Subcutaneous adipose tissue (tissue), 4 donors: ENCODE results near the gene PRMT7. TPM values are rescaled to one million over a fixed set of nuclear protein-coding genes. Genes with fewer than 3 reads are reported as not detected.

ENCODE experiments used
- CTCF ChIP-seq: fragments of 450-650 bp; IDR thresholded peaks from one replicate; pipeline ENCODE4 v1.5.1; 2016; ENCODE audit warnings: low read depth, mild to moderate bottlenecking, control low read depth, antibody characterized with exemption, moderate library complexity
- total RNA-seq, 4 donors: library from RNA; depleted of rRNA; stranded (reverse); fragments of >200 nt; gene quantifications; one replicate each; pipeline ENCODE4 v1.1.0, GENCODE V29; 2016

PRMT7 gene
- total RNA-seq, 4 donors from 2014 or later: 32.6 to 70.8 (median 55.8) TPM

DNA sequence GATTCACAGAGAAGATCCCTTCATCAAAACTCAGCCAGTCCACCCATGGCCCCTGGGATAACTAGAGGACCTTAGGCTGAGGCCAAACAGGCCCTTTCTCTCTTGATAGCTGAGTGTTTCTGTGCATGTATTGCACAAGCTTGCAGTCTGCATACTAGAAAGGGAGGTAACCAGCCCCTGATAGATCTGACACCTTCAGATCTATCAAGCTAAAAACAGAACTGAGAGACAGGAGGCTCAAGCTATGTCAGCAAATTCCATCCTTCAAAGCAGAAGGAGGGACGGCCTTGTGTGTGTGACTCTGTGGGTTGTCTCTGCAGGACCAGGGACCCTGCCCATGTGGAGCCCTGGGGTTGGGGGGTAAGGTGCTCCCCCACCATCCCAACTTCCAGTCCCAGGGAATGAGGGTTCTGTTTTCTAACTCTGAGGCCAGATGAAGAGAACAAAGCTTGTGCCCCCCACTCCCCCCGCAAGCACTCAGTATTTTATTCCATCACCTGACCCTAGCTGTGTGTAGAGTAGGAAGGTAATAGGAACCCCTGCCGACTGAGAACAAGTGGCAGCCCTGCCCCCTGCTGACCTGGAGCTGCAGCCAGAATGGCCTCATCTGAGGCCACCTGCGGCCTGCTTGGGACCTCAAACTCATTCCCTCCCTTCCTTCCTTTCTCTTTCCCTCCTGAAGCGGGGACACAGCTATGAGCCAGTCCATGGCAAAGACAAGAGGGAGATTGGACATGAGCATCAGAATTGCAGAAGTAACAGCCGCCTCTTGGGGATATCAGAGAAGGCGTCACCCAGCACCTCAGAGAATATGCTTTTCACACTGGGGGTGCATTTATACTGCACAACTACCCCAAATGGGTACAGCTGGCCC is 73.7 kb downstream of the PRMT7 start:
- no peak for TF ChIP-seq CTCF

DNA sequence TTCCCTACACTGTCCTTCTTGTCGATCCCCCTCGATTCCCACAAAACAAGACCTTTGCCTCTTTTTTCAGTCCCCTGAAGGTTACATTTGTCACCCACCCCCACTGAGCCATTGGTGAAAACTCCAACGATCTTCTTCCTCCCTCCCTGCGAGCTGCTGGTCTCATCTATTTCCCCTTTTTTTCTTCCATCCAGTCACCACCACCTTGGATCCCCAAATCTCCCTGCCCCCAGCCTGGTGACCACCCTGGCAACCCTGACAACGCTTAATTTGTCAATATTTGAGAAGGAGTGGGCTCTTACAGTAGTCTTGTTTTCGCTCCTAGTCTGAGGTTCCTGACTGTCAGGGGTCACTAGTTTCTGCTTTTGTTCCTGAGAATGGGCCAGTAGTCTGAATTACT is 74.6 kb downstream of the PRMT7 start:
- TF ChIP-seq CTCF: no peak

- TF ChIP-seq CTCF: no peak
These were observed 75.8 kb downstream of the PRMT7 start for GRCh38 chr16:68386628-68387027.

- TF ChIP-seq CTCF: no peak
These were observed 76.5 kb downstream of the PRMT7 start for GRCh38 chr16:68387301-68387700.

DNA sequence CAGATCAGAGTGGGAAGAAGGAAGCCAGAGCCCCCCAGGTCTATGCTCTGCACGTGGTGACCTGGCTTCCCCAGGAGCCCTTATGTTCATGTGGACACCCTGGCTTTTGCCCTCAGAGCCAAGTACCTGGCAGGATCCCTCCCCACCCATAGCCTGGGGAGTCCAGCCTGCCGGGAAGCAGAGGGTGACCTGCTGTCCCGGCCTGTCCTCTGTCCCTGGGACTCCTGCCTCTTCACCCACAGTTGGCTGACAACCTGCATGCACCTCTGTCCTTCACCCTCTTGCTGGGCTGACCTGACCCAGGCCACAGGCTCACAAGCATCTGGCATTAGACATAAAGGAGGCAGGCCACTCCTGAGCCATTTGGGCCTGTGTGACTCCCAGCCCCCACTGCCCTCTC is 77.3 kb downstream of the PRMT7 start:
- no peak for TF ChIP-seq CTCF

DNA sequence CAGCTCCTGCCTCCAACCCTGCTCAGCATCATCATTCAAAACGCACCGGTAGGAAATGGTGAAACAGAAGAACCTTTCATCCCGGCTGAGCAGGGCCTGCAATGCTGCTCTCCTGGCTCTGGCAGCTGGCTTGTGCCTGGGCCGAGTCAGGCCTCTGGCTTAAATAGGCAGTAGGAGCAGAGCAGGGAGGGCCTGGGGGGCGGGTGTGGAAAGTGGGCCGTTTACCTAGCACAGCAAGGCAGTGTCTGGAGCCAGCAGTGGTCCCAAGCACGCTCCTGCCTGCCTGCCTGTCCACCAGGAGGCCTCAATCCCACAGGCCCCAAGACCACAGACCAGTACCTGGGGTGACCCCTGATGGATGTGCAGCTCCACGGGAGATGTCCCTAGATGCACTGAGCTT is 78.2 kb downstream of the PRMT7 start:
- no peak for TF ChIP-seq CTCF

GRCh38 chr16:68389750-68390371 is 79.0 kb downstream of the PRMT7 start:
- no peak for TF ChIP-seq CTCF
